ENCODE data around the gene TARBP1.

DNA sequence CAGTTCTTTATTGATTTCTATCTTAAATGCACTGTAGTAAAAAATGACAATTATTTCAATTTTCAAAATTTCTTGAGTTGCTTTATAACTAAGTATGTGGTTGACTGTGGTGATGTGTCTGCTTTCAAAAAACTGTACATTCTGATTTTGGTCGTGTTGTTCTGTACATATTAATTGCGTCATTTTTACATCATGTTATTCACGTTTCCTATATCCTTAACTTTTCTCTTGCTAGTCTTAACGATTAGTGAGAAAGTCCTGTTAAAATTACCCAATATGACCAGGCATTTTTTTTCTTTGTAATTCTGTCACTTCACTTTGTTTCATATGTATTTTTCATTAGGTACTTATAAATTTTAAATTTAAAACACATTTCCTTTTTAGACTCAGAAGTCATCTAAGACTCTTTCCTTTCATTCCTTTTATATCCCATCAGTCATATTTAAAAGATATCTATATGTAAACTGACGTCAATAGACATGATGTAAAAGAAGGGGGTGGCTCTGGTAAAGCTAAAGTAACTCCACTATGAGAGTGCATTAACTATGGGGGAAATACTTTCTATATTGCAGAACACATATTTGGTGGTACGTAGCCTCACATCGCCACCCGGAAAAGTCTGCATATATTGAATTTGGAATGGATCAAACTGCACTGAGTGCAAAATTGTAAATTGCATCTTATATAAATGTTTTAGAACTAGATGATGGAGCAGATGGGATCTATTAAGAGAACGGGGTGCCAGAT, 106.8 kb downstream of the TARBP1 start:
- TF ChIP-seq, protein P1, sequence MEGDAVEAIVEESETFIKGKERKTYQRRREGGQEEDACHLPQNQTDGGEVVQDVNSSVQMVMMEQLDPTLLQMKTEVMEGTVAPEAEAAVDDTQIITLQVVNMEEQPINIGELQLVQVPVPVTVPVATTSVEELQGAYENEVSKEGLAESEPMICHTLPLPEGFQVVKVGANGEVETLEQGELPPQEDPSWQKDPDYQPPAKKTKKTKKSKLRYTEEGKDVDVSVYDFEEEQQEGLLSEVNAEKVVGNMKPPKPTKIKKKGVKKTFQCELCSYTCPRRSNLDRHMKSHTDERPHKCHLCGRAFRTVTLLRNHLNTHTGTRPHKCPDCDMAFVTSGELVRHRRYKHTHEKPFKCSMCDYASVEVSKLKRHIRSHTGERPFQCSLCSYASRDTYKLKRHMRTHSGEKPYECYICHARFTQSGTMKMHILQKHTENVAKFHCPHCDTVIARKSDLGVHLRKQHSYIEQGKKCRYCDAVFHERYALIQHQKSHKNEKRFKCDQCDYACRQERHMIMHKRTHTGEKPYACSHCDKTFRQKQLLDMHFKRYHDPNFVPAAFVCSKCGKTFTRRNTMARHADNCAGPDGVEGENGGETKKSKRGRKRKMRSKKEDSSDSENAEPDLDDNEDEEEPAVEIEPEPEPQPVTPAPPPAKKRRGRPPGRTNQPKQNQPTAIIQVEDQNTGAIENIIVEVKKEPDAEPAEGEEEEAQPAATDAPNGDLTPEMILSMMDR (conservative IDR thresholded peaks at IDR 0.05; ENCODE audit: low read length), result no peak
- no peak for TF ChIP-seq EZH2phosphoT487 (IDR thresholded peaks at IDR 0.05; ENCODE audit: borderline replicate concordance, low read depth, low read length)

Measured in OCI-LY7 (cell line).